ENCODE results near the gene CYB561D1.

The CYB561D1 gene

DNA sequence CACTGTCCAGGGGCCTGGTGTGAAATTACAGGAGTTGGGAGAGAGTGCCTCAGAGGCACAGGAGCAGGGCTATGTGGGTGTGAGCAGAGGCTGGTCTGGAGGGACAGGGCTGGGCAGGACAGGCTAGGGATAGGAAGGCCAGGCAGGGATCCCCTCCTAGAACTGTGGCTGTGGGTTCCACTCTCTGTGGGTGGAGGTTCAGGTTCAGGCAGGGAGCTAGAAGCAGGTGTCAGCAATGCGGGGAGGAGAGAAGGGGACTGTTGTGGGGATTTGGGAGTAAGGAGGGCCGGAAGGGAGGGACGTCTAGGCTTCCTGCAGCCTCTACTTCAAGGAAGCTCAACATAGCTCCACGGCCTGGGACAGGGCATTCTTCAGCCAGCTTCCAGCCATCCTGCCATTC, 37.5 kb downstream of the CYB561D1 start:
- no peak for DNase-seq

DNA sequence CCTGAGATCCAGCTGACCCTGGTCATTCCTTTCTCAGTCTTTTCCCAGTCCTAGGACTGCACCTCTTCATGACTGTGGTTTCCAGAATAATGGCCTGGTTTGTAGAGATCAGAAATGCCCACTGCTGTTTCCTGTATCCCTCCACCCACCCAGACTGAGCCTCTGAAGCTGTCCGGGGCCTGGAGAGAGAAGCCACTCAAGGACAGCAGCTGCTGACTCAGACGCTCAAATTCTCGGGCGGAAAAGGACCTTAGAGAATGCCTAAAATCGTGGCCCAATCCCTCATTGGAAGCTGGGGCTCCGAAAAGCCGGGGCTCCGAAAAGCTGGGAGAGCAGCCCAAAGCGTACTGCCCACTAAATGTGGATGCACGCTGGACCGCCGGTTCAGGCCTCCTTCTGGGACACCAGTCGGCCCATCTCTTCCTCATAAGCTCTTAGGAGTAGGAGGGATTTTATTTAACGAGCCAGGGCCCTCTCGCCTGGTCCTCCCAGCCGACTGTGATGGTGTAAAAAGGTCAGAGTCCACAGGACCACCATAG, 38.0 kb downstream of the CYB561D1 start:
- DNase-seq: peak; percentile 22

DNA sequence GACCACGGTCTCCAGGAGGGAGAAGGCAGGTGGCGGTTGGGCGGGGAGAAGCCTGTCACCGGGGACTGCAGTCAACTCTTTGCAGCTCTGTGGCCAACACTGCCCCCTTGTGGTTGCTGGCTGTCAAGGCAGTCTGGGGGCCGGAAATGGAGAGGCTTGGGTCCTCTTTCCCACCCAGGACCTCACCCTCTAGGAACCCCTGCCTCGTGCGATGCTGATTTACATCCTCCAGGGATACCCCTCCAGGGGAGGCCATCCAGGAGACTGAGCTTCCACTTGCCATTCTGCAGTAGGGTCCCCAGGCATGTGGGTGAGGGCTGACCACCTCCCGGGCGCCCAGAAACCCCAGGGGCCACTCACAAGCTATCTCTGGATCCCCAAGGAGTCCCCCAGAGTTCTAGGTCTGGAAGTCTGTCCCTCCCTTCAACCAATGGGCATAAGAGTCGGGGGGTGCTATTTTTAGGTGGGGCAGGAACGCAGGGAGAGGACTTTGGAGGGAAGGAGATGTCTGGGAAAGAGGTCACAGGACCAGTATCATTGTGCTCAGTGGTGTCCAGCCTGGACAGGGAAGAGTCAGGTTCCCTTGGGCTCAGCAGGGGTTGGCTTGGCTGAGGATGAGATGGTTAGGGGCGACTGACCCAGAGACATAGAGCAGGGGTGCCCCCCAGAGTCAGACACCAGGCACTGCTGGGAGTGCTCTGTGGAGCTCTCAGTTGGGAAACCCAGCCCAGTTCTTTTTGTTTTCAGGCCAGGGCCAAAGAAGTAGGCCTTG, 38.7 kb downstream of the CYB561D1 start:
- DNase-seq: peak; percentile 86

DNA sequence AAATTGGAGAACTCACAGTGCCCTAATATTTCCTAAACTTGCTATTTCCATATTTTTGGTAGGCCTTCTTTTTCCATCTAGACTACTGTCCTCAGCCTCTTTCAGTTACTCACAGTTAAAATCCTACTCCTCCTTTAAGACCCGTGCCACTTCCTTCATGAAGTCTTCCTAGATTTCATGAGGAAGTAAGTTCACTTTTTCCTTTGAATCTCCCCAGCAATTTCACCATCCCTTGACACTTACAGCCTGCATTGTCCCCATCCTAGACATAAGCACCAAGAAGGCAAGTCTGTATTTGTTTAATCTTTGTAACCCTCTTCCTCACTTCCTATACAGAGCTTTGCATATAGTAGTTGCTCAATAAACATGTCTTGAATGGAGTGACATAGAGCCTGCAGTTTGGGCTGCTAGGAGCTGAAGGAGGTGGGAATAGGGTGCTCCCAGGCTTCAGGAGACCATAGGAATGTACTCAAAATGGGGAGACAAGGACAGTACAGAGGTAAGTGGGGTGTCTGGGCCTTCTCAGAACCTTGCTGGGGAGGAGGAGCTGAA, 40.5 kb downstream of the CYB561D1 start:
- DNase-seq: no peak

- DNase-seq: no peak
Measured at GRCh38 chr1:109535481-109535880, 41.6 kb downstream of the CYB561D1 start.

DNA sequence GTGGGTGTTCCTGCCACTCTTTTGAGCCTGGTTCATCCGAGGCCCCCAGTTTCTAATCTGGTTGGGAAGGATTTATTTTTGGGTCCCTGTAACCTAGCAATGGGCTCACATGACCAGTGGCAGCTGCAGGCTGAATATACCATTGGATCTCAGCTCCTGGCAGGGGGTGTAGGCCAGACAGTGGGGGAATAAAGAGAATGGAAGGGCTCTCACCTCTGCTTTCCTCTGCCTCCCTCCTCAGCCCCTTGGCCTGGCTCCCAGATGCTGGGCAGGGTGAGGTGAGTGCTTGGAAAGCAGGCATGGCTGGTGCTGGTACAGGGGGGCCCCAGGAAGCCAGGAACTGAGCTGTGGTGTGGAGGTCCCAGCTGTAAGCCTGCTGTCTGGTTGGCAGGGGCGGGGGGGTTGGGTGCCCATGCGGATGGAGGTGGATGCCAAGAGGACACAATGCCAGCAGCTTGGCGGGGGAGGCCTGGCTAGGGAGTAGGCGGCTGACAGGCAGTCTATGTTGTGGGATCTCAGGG, 42.1 kb downstream of the CYB561D1 start:
- DNase-seq: no peak

DNA sequence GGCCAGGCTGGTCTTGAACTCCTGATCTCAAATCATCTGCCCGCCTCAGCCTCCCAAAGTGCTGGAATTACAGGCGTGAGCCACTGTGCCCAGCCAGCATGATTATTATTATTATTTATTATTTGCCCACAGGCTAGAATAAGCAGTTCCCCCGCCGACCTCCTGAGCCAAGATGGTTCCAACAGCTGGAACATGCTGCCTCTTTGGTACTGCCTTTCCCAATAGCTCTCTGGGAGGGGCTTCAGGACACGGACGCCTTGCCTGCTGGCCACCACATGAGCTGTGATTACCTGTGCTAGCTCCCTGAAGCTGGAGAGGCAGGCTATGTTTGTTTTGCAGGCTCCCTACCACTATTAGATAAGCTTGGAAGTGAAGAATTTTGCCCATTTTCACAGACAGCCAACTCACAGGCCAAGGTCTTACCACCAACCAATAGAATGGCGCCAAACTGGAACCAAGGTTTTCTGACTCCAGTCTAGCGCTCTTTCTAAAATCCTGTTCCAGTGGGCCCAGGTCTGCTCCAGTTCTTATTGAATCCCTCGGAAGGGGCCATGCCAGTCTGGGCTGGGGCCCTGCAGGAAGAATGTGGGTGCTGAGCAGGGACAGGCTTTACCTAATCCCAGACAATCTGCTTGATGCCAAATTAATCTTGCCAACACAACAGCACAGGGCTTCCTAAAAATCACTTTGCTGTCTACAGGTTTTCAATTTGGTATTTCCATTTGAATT, 43.7 kb downstream of the CYB561D1 start:
- no peak for DNase-seq

DNA sequence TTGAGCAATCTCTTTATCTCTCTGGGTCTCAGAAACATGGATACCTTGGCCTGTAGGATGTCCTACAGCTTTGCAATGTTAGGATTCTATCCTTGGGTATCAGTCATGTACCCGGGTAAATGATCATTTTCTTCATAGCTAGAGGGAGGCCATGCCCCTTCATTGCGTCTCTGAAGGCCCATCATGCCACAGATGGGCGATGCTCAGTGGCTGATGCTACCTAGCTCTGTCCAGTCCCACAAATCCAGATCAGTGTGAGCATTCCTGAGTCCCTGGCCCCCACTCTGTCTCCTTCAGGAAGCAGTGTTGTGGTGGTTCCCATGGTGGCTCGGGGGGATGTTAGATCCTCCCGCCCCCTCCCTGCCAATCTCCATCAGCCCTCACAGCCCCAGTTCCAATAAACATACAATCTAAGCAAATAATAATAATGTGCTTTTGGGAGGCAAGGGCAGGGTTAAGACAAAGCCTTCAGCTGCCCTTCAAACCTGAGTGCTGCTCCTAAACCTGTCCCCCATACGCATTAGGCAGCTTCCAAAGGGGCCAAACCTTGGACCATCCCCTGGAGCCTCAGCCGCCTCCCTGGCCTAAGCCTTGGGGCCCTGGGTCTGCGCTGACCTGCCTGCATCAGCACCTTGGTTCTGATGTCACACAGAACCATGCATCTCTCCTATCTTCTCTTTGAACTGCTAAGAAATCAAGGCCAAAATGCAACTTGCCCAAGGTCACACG, 45.1 kb downstream of the CYB561D1 start:
- no peak for DNase-seq

DNA sequence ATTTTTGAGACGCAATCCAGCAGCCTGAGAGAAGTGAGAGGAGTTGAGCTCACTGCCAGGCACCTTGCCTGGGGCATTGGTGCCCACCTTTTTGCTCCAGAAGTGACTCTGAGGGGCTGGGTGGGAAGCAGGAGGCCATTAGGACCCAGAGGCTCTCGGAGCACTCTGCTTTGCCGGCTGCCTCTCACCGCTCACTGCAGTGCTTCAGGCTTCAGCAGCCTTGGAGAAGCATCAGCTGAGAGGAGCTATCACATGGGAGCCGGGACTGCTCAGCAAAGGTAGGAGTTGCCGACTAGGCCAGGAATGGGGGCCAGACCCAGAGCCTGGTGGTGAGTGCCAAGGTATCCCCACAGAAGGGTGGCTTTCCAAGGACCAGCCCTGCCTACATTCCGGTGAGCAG, 45.8 kb downstream of the CYB561D1 start, which contains the start of gene GPR61:
Gene GPR61, plus strand, starts transcription at position 197 of the 400 bp plus-strand sequence. CDS start 3,151 bp downstream, outside the sequence.
- DNase-seq: no peak

- DNase-seq: no peak
Measured at GRCh38 chr1:109541102-109541501, 47.2 kb downstream of the CYB561D1 start.

GRCh38 chr1:109542657-109543056, 48.8 kb downstream of the CYB561D1 start:
- no peak for DNase-seq

DNA sequence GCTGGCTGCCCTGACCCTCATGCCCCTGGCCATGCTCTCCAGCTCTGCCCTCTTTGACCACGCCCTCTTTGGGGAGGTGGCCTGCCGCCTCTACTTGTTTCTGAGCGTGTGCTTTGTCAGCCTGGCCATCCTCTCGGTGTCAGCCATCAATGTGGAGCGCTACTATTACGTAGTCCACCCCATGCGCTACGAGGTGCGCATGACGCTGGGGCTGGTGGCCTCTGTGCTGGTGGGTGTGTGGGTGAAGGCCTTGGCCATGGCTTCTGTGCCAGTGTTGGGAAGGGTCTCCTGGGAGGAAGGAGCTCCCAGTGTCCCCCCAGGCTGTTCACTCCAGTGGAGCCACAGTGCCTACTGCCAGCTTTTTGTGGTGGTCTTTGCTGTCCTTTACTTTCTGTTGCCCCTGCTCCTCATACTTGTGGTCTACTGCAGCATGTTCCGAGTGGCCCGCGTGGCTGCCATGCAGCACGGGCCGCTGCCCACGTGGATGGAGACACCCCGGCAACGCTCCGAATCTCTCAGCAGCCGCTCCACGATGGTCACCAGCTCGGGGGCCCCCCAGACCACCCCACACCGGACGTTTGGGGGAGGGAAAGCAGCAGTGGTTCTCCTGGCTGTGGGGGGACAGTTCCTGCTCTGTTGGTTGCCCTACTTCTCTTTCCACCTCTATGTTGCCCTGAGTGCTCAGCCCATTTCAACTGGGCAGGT, 49.5 kb downstream of the CYB561D1 start:
- DNase-seq: no peak

DNA sequence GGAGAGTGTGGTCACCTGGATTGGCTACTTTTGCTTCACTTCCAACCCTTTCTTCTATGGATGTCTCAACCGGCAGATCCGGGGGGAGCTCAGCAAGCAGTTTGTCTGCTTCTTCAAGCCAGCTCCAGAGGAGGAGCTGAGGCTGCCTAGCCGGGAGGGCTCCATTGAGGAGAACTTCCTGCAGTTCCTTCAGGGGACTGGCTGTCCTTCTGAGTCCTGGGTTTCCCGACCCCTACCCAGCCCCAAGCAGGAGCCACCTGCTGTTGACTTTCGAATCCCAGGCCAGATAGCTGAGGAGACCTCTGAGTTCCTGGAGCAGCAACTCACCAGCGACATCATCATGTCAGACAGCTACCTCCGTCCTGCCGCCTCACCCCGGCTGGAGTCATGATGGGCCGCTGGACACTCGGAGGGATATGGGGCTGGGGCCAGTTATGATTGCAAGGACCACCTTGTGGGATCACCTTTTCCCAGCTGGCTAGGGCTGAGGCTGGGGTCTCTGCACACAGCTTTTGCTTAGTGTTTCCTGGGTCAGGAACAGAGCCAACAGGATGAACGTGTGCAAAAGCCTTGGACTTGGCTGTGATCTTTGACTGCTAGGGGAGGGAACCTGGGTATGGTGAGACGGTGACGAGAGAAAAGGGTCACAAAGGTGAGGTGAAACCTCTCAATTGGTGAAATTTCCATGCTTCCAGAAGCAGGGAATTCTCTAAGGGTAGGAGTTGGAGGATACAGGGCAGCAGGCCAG, 50.3 kb downstream of the CYB561D1 start:
- no peak for DNase-seq

GRCh38 chr1:109546311-109547109, 52.6 kb downstream of the CYB561D1 start:
- DNase-seq: peak; percentile 88

DNA sequence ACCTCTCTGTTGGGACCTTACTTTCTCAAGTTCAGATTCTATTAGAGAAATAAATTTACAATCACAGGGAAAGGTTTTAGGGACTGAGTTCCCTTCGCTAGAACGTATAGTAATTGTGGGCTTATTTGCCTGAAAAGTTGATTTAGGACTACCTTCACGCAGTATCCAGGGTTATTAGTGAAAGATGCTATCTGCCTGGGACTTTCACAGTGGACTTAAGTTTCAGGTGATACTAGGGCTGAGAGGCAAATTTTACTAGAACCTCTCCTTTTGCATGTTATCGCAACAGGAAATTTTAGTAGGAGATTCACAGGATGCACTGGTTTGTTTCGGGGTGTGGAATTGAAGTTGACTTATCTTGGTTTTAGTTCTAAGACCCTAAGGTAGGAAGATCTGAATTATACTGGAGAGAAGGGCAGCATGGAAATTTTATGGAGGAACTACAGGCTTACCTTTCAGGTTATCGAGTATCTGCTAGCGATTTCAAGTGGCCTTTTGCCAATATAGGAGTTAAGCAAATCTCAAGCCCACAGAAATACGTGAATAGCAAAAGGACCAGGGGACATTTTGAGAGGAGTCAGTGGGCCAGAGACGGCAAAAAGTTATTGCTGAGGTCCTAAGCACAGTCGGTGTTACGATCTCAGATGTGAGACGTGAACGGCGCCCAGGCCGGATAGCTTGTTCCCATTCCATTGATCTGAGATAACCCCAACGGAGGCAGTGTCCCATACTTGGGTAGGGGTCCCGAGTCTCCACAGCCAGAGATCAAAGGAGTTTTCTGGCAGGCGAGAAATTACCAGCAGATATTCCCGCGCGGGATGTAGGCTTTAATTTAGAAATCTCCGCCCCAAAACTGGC, 53.8 kb downstream of the CYB561D1 start:
- peak; percentile 28 for DNase-seq

DNA sequence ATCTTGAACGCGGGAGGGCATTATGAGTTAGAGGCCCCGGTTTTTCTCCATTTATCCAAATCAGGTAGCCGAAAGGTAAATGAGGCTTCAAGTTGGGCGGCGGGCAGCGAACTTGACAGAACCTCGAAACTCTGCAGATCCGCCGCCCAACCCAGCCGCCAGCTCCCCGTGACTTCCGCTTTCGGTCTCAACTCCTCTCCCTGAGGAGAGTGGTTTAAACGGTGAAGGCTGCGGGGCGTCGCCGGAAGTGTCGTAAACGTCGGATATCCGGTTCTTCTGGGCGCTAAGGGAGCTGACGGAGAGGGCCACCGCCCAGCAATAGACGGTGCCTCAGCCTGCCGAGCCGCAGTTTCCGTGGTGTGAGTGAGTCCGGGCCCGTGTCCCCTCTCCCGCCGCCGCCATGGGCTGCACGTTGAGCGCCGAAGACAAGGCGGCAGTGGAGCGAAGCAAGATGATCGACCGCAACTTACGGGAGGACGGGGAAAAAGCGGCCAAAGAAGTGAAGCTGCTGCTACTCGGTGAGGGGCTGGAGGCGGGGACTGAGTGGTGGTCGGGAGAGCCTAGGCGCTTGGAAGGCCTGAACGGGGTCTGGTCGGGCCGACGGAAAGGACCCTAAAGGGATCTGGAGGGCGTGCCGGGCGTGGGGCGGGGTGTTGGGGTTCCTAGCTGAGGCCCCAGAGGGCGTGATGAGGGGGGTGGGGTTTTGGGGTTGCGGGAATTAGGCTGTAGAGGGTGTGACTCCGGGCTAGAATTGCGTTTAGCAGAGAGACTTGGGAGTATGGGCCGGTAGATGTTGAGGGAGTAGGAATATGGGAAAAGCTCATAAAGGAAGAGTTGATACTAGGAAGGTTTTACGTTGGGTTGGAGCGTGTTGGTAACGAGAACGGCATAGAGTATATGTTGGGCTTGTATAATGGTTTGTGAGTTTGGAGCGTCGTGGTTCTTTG, 54.7 kb downstream of the CYB561D1 start, which contains the start of gene GNAI3:
Gene GNAI3, plus strand, starts transcription at position 295 of the 947 bp plus-strand sequence. Its CDS starts 106 bp downstream, at position 401.
- peak; percentile 96 for DNase-seq

Data from EL (cell line).